ENCODE data around the gene ANKRD7.

The ANKRD7 gene

GRCh38 chr7:118184565-118184940 lies 40.0 kb upstream of the ANKRD7 start:
- peak overlapping the region; percentile 89 for H3K27ac ChIP-seq
- no peak for TF ChIP-seq ZFX (IDR thresholded peaks at IDR 0.05)
- TF ChIP-seq CTCF (conservative IDR thresholded peaks at IDR 0.05) = no peak

- TF ChIP-seq CTCF (conservative IDR thresholded peaks at IDR 0.05) = no peak
- TF ChIP-seq ZFX (IDR thresholded peaks at IDR 0.05) = no peak
Measured at GRCh38 chr7:118185163-118185860, 39.2 kb upstream of the ANKRD7 start.

GRCh38 chr7:118186501-118186900 lies 38.0 kb upstream of the ANKRD7 start:
- H3K27ac ChIP-seq = no peak overlapping the region
- TF ChIP-seq CTCF (conservative IDR thresholded peaks at IDR 0.05) (no peak), ZFX (IDR thresholded peaks at IDR 0.05) (no peak)

More at GRCh38 chr7:118185163-118185860, 39.2 kb upstream of the ANKRD7 start:
- H3K27ac ChIP-seq = peak overlapping the region; percentile 33; the same call in 1 of the 2 replicates

- no peak for TF ChIP-seq CTCF (conservative IDR thresholded peaks at IDR 0.05)
- no peak for TF ChIP-seq ZFX (IDR thresholded peaks at IDR 0.05)
- H3K27ac ChIP-seq = no peak overlapping the region
Measured at GRCh38 chr7:118194571-118194970, 29.9 kb upstream of the ANKRD7 start.

GRCh38 chr7:118195837-118196474 lies 28.5 kb upstream of the ANKRD7 start:
- TF ChIP-seq CTCF (conservative IDR thresholded peaks at IDR 0.05) = peak; percentile 95
- TF ChIP-seq ZFX (IDR thresholded peaks at IDR 0.05) = no peak
- H3K27ac ChIP-seq = no peak overlapping the region

GRCh38 chr7:118202061-118202460 lies 22.4 kb upstream of the ANKRD7 start:
- H3K27ac ChIP-seq = no peak overlapping the region
- TF ChIP-seq CTCF (conservative IDR thresholded peaks at IDR 0.05) (no peak), ZFX (IDR thresholded peaks at IDR 0.05) (no peak)

- H3K27ac ChIP-seq = no peak overlapping the region
- TF ChIP-seq CTCF (conservative IDR thresholded peaks at IDR 0.05) (no peak), ZFX (IDR thresholded peaks at IDR 0.05) (no peak)
Measured at GRCh38 chr7:118214051-118214832, 10.3 kb upstream of the ANKRD7 start.
